ENCODE data around the gene CPA5.

Gene CPA5

DNA sequence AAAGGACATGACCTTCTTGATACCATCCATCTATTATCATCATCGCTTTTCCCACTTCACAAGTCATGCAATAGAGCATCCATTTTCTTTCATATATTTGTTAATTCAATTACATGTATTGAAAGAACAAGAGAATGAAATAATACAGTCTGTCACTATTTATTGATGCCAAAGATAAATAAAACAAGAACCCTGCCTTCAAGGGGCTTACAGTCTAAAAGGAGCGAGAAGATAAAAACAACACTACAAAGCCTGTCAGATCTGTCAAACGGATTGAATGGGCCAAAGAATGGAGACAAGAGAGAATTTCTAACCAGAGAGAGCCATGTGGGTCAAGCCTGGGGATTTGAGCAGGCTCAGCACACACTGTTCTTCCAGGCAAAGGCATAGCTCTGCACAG is 15.9 kb downstream of the CPA5 start:
- no peak for TF ChIP-seq CTCF (IDR thresholded peaks at IDR 0.05; ENCODE audit: insufficient read depth, missing control alignments)
- FAIRE-seq (no peak), DNase-seq (ENCODE audit: insufficient read length, low spot score) (no peak)

- DNase-seq (ENCODE audit: insufficient read length, low spot score) = no peak
- no peak for TF ChIP-seq CTCF (IDR thresholded peaks at IDR 0.05; ENCODE audit: insufficient read depth, missing control alignments)
- FAIRE-seq = no peak
Observed at GRCh38 chr7:130361681-130362080, 17.1 kb downstream of the CPA5 start.

- FAIRE-seq = no peak
- no peak for DNase-seq (ENCODE audit: insufficient read length, low spot score)
- no peak for TF ChIP-seq CTCF (IDR thresholded peaks at IDR 0.05; ENCODE audit: insufficient read depth, missing control alignments)
Observed at GRCh38 chr7:130362251-130362816, 17.7 kb downstream of the CPA5 start.

- no peak for DNase-seq (ENCODE audit: insufficient read length, low spot score)
- no peak for TF ChIP-seq CTCF (IDR thresholded peaks at IDR 0.05; ENCODE audit: insufficient read depth, missing control alignments)
- no peak for FAIRE-seq
Observed at GRCh38 chr7:130363026-130363847, 18.6 kb downstream of the CPA5 start.

DNA sequence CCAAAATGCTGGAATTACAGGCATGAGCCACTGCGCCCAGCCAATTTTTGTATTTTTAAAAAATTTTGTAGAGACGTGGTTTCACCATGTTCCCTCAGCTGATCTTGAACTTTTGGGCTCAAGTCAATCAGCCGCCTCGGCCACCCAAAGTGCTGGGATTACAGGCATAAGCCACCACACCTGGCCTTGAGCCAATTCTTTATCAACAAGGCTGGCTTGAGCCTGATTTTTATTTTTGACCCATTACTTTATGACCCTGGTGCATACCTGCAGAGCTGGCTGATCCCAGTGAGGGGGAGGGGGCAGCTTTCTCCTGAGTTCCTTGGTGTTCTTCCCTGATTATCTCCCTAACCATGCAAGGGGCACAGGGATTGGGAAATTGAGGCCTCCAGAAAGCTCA is 19.8 kb downstream of the CPA5 start:
- DNase-seq (ENCODE audit: insufficient read length, low spot score) = no peak
- TF ChIP-seq CTCF (IDR thresholded peaks at IDR 0.05; ENCODE audit: insufficient read depth, missing control alignments) = no peak
- no peak for FAIRE-seq

DNA sequence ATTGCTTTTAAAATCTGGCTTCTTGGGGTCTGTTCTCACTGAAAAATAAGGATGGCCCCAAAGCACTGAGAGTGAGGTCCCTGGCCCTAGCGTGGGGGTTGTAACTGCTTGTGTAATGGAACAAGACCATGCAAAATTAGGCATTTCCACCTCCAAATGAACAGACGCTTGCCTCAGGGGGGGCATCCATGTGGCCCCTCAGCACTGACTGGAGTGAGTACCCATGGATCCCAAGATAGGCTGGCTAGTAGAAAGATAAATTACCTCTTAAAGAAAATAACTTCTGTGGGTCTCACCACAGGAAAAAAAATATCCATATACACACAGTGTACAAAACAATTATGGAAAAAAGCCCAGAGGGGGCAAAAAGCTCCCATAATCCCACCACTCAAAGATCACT is 20.5 kb downstream of the CPA5 start:
- FAIRE-seq (no peak), DNase-seq (ENCODE audit: insufficient read length, low spot score) (no peak)
- no peak for TF ChIP-seq CTCF (IDR thresholded peaks at IDR 0.05; ENCODE audit: insufficient read depth, missing control alignments)
